Putamen (tissue), 1 donor: ENCODE results near the gene ADGRD1.

Experiments used
- DNase-seq: peaks from one replicate; pipeline ENCODE4 v3.0.0-alpha.2; 2016; ENCODE audit warnings: low spot score

The ADGRD1 gene

GRCh38 chr12:131007031-131007739, 53.5 kb downstream of the ADGRD1 start:
- DNase-seq: peak; percentile 24

GRCh38 chr12:131007740-131008117, 54.0 kb downstream of the ADGRD1 start:
- DNase-seq: no peak

- no peak for DNase-seq
Measured at GRCh38 chr12:131008131-131008912, 54.6 kb downstream of the ADGRD1 start.

- no peak for DNase-seq
Measured at GRCh38 chr12:131008913-131009270, 55.2 kb downstream of the ADGRD1 start.

DNA sequence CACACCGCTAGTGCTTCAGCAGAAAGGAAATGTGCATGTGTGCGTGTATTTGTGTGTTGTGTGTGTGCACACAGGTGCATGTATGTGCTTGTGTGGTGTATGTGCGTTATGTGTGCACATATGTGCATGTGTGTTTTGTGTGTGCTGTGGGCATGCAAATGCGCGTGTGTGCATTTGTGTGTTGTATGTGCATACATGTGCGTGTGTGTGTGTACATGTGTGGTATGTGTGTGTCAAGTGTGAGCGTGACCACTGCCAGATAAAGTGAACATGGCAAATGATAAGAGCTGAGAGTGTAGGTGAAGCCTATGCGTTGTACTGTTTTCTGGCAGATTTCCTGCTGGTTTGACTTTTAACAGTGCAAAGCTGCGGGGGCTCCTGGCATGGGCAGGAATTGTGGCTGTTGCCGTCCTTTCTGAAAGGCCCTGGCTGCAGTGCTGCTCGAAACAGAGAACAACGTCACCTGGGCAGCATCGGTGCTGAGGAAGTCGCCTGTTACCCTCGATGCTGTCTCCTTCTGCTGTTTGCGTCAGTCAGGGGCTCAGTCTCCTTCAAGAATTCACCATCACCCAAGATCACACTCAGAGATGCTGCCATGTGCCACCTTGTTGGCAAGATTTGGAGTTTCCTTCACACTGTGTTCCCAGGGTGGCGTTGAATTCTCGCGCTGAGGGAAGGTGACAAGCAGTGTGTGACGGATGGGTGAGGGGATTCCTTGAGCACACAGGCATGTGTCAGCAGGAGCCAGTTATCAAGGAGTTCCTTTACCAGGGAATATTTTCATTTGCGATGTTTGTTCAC, 56.1 kb downstream of the ADGRD1 start:
- DNase-seq: no peak

GRCh38 chr12:131010396-131011131, 56.9 kb downstream of the ADGRD1 start:
- no peak for DNase-seq

- DNase-seq: no peak
Measured at GRCh38 chr12:131011165-131012079, 57.7 kb downstream of the ADGRD1 start.

GRCh38 chr12:131012279-131013069, 58.8 kb downstream of the ADGRD1 start:
- DNase-seq: no peak

DNA sequence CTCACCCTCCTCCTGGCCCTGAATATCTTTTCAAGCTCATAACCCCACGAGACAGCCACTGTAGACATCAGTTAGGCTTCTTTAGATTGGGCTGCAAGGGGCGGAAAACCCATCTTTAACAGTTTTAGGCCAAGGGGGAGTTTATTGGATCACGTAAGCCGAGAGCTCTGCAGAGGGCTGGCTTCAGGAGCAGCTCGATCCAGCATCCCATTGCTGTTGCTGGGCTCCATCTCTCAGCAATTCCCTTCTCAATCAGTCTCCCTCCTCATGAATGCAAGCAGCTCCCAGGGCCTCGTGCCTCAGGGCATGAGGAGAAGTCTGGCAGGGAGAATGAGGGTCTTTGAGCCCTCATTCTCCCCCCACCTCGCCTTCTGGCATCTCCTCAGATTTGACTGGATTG, 59.4 kb downstream of the ADGRD1 start:
- DNase-seq: no peak

DNA sequence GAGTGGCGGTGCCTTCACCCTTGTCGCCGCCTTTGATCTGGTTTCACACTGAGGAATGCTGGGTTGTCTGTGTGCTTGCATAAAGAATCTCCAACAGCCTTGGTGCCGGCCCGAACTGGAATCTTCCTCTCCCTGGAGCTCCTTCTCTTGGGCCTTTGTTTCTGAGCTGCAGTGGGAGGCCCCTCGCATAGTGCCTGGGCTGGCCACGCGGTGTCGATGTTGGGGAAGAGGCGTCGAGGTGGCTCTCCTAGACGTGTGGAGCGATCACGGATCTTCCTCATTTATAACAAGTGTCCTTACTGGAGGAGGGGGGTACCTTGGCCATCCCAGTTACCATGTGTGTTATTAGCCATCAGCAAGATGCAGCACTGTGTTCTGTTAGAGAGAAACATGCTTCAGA, 60.6 kb downstream of the ADGRD1 start:
- no peak for DNase-seq

DNA sequence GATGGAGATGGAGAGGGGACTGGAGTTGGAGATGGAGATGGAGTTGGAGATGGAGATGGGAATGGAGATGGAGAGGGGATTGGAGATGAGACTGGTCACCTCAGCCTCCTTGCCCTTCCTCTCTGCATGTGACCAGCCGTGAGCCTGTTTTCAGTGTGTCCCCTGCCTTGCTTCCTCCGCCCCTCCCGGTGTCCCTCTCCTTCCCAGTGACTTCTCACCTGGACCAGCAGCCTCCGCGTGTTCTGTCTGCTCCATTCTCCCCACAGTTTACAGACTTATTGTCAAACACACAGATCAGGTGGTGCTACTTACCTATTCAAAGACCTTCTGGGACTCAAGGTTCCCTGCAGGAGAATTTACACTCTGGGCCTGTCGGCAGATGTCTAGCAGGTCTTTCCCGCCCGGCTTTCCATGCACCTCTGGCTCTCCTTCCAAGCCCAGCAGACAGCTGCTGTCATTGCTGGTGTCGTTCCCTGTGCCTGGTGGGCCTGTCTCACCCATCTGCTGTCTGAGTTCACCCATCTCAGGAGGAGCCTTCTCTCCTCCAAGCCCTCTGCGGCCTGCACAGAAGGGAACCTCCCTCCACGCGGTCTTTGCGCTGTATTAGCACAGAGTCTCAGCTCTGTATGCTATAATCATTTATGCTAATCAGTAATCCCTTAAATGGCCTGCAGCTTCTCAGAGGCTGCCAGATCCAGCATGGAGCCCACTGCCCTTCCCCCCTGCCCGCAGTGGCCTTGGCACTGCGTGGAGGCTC, 62.1 kb downstream of the ADGRD1 start:
- DNase-seq: no peak

DNA sequence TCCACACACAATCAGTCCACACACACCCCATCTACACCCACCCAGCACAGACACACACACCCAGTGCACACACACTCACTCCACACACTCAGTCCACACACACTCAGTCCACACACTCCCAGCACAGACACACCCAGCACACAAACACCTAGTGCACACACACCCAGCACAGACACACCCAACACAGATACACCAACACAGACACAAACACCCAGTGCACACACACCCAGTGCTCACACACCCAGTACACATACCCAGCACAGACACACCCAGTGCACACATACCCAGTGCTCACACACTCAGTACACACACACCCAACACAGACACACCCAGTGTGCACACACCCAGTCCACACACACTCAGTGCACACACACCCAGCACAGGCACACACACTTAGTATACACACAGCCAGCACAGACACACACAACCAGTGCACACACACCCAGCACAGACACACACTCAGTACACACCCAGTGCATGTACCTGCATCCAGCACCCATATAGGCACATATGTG, 63.8 kb downstream of the ADGRD1 start:
- no peak for DNase-seq

DNA sequence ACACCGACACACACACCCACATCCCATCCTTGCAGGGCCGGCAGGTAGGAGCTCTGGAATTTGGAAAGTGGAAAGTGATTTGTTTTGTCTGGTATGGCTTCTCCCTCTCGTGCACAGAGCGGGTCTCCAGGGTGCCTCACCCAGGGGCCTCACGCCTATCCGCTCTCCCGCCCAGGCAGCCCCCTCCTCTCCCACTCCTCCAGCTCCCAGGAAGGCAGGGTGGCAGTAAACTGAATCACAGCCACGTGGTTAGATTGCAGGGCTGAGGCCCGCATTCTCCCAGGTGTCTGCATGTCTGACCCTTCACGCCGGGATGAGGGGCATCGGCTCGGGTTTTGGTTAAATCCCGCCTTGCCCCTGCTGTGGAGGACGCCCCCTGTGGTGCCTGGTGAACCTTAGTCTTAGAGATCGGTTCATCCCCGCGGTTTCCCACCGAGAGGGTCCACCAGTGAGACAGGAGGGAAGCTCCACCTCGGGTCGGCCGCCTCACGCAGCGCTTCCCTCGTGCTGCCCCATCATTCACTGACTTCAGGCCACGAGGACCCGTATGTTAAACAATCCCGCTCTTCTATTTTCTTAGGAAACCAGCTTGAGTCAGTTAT, 64.4 kb downstream of the ADGRD1 start:
- DNase-seq: no peak

GRCh38 chr12:131018808-131019397, 65.2 kb downstream of the ADGRD1 start:
- no peak for DNase-seq

DNA sequence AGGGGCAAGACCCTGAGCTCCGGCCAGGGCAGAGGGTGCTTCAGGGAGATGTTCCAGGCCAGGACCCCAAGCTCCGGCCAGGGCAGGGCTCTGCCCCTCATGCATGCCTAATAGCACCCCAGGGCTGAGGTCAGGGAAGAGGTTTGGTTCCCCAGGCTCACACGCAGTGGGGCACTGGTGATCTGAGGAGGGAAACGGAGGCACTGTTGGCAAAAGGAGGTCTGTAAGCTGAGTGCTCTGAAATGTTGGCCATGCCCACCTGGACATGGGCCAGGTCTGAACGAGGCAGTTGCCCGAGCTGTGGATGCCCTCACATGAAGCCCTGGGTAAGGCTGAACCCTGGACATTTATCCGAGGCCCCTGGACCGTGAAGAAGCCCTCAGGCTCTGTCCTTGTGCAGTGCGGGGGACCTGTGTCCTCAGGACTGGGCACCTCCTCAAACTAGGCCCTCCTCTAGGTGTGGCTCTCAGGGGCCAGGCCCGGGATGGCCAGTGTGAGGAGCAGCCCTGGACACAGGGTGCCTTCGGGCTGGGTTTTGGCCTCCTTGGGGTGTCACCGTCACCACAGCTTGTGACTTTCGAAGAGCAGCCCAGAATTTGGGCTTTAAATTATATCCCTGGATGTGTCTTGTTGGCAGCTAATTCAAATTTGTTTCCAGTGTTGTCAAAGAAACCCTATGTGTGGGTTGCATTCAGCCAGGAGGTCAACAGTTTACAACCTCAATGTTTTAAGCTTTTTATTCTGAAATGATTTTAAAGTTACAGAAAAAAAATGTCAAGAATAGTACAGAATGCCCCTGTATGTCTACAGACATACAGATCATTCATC, 66.8 kb downstream of the ADGRD1 start:
- no peak for DNase-seq

DNA sequence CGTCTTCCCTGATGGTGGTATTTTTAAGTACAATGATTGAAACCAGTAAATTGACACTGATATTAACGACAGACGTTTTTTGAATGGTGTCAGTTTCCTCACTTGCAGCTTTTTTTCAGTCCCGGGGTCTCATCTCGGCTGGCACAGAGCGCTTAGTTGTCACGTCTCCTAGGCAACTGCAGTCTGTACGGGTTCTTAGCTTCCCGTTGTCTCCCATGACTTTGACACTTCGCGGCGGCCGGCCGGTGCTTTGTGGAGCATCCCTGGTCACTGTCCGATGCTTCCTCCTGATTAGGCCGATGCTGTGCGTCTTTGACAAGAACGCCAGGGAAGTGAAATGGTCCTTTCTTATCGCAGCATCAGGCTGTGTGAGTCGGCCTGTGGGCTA, 67.4 kb downstream of the ADGRD1 start:
- DNase-seq: no peak

DNA sequence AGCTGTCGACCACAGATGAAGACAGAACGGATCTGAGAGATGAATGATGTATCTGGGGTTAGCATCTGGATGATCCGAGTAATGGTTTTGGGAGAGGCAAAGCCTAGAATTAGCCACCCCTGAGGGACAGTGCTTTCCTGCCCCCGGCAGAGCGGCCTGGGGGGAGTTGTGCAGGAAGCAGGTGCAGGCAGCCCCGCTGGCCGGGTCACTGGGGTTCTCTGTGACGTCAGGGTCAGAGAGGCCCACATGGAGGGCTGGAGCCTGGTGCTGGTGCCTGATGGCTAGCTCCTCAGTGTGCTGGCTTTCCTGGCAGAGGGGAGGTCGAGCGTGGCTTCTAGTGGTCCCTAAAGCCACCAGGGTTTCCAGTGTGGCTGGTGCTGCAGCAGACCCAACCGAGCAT, 70.3 kb downstream of the ADGRD1 start:
- no peak for DNase-seq

- no peak for DNase-seq
Measured at GRCh38 chr12:131024721-131025120, 71.0 kb downstream of the ADGRD1 start.
